CD14-positive monocyte (primary cell): ENCODE measurements around the gene MUS81. TPM values are rescaled to one million over a fixed set of nuclear protein-coding genes. Genes with fewer than 3 reads are reported as not detected.

Source experiments
- DNase-seq, 3 donors: peaks; one replicate each; pipeline ENCODE4 v3.0.0-alpha.2; 2011 to 2022
- H2AFZ ChIP-seq: 2 replicates; pipeline ENCODE4 v1.6.0; 2012; ENCODE audit warnings: mild to moderate bottlenecking, low read depth, low read length, inconsistent platforms; ENCODE audit not compliant: insufficient read depth, poor library complexity, severe bottlenecking
- H3K27ac ChIP-seq, 2 donors: 1 replicate in 1 of 2; 2 replicates in 1 of 2; pipeline ENCODE4 v1.5.1; 2012 to 2013; ENCODE audit warnings: low read length in 2 of 2, control low read depth in 1 of 2, inconsistent platforms in 1 of 2, low read depth in 1 of 2, mild to moderate bottlenecking in 1 of 2
- H3K27me3 ChIP-seq, 2 donors: one replicate each; pipeline versions ENCODE4 v1.6.0 to v1.6.1; 2011 to 2013; ENCODE audit warnings: low read length in 2 of 2; ENCODE audit not compliant: control insufficient read depth in 2 of 2, insufficient read depth in 2 of 2
- H3K36me3 ChIP-seq, 2 donors: replicated peaks in 1 of 2; 1 replicate in 1 of 2; 2 replicates in 1 of 2; pipeline versions ENCODE4 v1.5.1 to v1.6.1; 2012 to 2013; ENCODE audit warnings: low read length in 2 of 2, control low read depth in 1 of 2, inconsistent platforms in 1 of 2, mild to moderate bottlenecking in 1 of 2; ENCODE audit not compliant: insufficient read depth in 2 of 2, control insufficient read depth in 1 of 2
- H3K4me1 ChIP-seq, 2 donors: 1 replicate in 1 of 2; 2 replicates in 1 of 2; pipeline versions ENCODE4 v1.5.1 to v1.6.1; 2012 to 2013; ENCODE audit warnings: low read length in 2 of 2, control low read depth in 1 of 2, inconsistent platforms in 1 of 2, mild to moderate bottlenecking in 1 of 2, moderate library complexity in 1 of 2; ENCODE audit not compliant: insufficient read depth in 2 of 2, control insufficient read depth in 1 of 2
- H3K4me2 ChIP-seq: replicated peaks from 2 replicates; pipeline ENCODE3; 2012; ENCODE audit warnings: low read length, moderate library complexity, mild to moderate bottlenecking; ENCODE audit not compliant: poor library complexity, severe bottlenecking; ENCODE audit errors: extremely low read depth
- H3K4me3 ChIP-seq, 3 experiments: fragments of 200-600 bp in 1 of 3; sonication (generic) in 1 of 3; replicated peaks in 1 of 3; 1 replicate in 2 of 3; 2 replicates in 1 of 3; pipeline ENCODE4 v1.5.1; 2011 to 2013; ENCODE audit warnings: low read length in 3 of 3, mild to moderate bottlenecking in 3 of 3, control low read depth in 2 of 3, low read depth in 2 of 3, inconsistent platforms in 1 of 3, moderate library complexity in 1 of 3
- H3K79me2 ChIP-seq: 2 replicates; pipeline ENCODE4 v1.6.0; 2012; ENCODE audit warnings: mild to moderate bottlenecking, control low read depth, inconsistent platforms, low read length, moderate library complexity; ENCODE audit not compliant: insufficient read depth
- H3K9ac ChIP-seq: 2 replicates; pipeline ENCODE4 v1.6.0; 2017; ENCODE audit warnings: low read length, mild to moderate bottlenecking; ENCODE audit not compliant: insufficient read depth, poor library complexity, severe bottlenecking
- H3K9me3 ChIP-seq, 2 donors: replicated peaks in 1 of 2; 1 replicate in 1 of 2; 2 replicates in 1 of 2; pipeline versions ENCODE4 v1.5.1 to v1.6.1; 2012 to 2013; ENCODE audit warnings: low read length in 2 of 2, control low read depth in 1 of 2; ENCODE audit not compliant: control insufficient read depth in 1 of 2, insufficient read depth in 1 of 2
- H4K20me1 ChIP-seq: 2 replicates; pipeline ENCODE4 v1.6.0; 2012; ENCODE audit warnings: mild to moderate bottlenecking, low read length, control low read depth, moderate library complexity; ENCODE audit not compliant: insufficient read depth
- H3K27ac Mint-ChIP-seq, 7 donors: one replicate each; pipeline ENCODE4 v1.8.0; 2020; ENCODE audit warnings: mild to moderate bottlenecking in 7 of 7, mixed read lengths in 7 of 7, moderate library complexity in 6 of 7, inconsistent platforms in 2 of 7
- H3K27me3 Mint-ChIP-seq, 3 donors: one replicate each; pipeline ENCODE4 v1.8.0; 2021 to 2022; ENCODE audit warnings: low read depth in 3 of 3, mild to moderate bottlenecking in 3 of 3, mixed read lengths in 3 of 3, moderate library complexity in 3 of 3, inconsistent platforms in 1 of 3
- H3K36me3 Mint-ChIP-seq, 2 donors: one replicate each; pipeline ENCODE4 v1.8.0; 2020; ENCODE audit warnings: mixed read lengths in 2 of 2, inconsistent platforms in 1 of 2, mild to moderate bottlenecking in 1 of 2
- H3K4me1 Mint-ChIP-seq: one replicate; pipeline ENCODE4 v1.8.0; 2020; ENCODE audit warnings: mild to moderate bottlenecking, mixed read lengths
- H3K4me3 Mint-ChIP-seq, 2 donors: one replicate each; pipeline ENCODE4 v1.8.0; 2020; ENCODE audit warnings: mild to moderate bottlenecking in 2 of 2, mixed read lengths in 2 of 2, moderate library complexity in 1 of 2
- H3K9me3 Mint-ChIP-seq, 7 donors: one replicate each; pipeline ENCODE4 v1.8.0; 2020 to 2022; ENCODE audit warnings: mixed read lengths in 7 of 7, mild to moderate bottlenecking in 6 of 7, moderate library complexity in 6 of 7, inconsistent platforms in 2 of 7
- WGBS: methylation state at CpG from one replicate; pipeline ENCODE4 v1.1.5; 2013; ENCODE audit warnings: missing lambda C conversion rate; ENCODE audit not compliant: insufficient coverage; 5-methylcytosine and 5-hydroxymethylcytosine counted together
- intact Hi-C, 2 donors: fragments of 100-400 bp; cut with micrococcal nuclease; formaldehyde crosslinking; loops; one replicate each; pipeline versions ENCODE4 v1.15.0 to v1.15.1; 2023
- polyA plus RNA-seq, 3 donors: library from polyadenylated mRNA; depleted of rRNA in 1 of 3; unstranded in 2 of 3; stranded (reverse) in 1 of 3; fragments of 300-500 nt in 2 of 3; fragments of >200 nt in 1 of 3; fragmentation: Illumina TruSeq in 2 of 3; gene quantifications; 1 replicate in 2 of 3; 2 replicates in 1 of 3; pipeline ENCODE4 v1.2.3, GENCODE V29; 2012 to 2021
- TF ChIP-seq, protein P1 (sequence below): fragments of 200-600 bp; IDR thresholded peaks from one replicate; pipeline ENCODE4 v1.8.0; 2022; ENCODE audit warnings: antibody characterized with exemption, mild to moderate bottlenecking

Gene MUS81
- polyA plus RNA-seq, 3 donors: 15.0 to 87.5 (median 16.4) TPM

GRCh38 chr11:65915821-65916251 is 55.6 kb downstream of the MUS81 start:
- H3K79me2 ChIP-seq: peaks cover 36% of the 10 kb centered on the region

More at GRCh38 chr11:65915821-65916251, 55.6 kb downstream of the MUS81 start:
- peak overlapping the region; percentile 24 for H3K9ac ChIP-seq
- peaks cover 10% of the 10 kb centered on the region for H4K20me1 ChIP-seq
- H2AFZ ChIP-seq: no peak overlapping the region
- intact Hi-C loops: loop anchor here in 1 of 2 donors (1.0 kb wide), 1 partner anchor 14 kb away; no protein-coding TSS in a partner anchor
- H3K4me3 ChIP-seq: peak overlapping the region in 1 of 3 experiments; percentile 44
- no peaks in the 10 kb centered on the region for H3K9me3 ChIP-seq
- Mint-ChIP-seq H3K4me3 (peak overlapping the region in 1 of 2 donors; percentile 72), H3K9me3 (no peaks in the 10 kb centered on the region), H3K27ac (peak overlapping the region in 4 of 7 donors; percentile 19 to 84 (median 80)), H3K27me3 (peaks cover 0 to 2% (median 0%) of the 10 kb centered on the region in 3 donors), H3K4me1 (peaks cover 59% of the 10 kb centered on the region), H3K36me3 (peaks cover 6 to 8% of the 10 kb centered on the region in 2 donors)
- 16% methylated on average over 11 of the region's 13 CpGs for WGBS
- peak overlapping the region; percentile 68 for H3K4me2 ChIP-seq
- H3K4me1 ChIP-seq: peaks cover 63 to 69% of the 10 kb centered on the region in 2 donors
- H3K36me3 ChIP-seq: no peaks in the 10 kb centered on the region
- TF ChIP-seq, protein P1, sequence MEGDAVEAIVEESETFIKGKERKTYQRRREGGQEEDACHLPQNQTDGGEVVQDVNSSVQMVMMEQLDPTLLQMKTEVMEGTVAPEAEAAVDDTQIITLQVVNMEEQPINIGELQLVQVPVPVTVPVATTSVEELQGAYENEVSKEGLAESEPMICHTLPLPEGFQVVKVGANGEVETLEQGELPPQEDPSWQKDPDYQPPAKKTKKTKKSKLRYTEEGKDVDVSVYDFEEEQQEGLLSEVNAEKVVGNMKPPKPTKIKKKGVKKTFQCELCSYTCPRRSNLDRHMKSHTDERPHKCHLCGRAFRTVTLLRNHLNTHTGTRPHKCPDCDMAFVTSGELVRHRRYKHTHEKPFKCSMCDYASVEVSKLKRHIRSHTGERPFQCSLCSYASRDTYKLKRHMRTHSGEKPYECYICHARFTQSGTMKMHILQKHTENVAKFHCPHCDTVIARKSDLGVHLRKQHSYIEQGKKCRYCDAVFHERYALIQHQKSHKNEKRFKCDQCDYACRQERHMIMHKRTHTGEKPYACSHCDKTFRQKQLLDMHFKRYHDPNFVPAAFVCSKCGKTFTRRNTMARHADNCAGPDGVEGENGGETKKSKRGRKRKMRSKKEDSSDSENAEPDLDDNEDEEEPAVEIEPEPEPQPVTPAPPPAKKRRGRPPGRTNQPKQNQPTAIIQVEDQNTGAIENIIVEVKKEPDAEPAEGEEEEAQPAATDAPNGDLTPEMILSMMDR: no peak
- peak overlapping the region; percentile 48 to 85 for H3K27ac ChIP-seq
- no peaks in the 10 kb centered on the region for H3K27me3 ChIP-seq
- peak; percentile 86 to 96 (median 92) for DNase-seq

Other genes starting within 250 kb of the MUS81 start
- 100 to 1,000 TPM in 1 of 3 donors, 10 to 100 TPM in 2; 20.8 to 116 (median 32.0) TPM for gene MAP3K11, start 246.2 kb upstream of the MUS81 start, polyA plus RNA-seq
- gene PCNX3, start 244.7 kb upstream of the MUS81 start, polyA plus RNA-seq: 10 to 100 TPM in 1 of 3 donors, 1 to 10 TPM in 1, under 1 TPM in 1; 0.58 to 36.4 (median 1.7) TPM
- gene SIPA1, start 222.3 kb upstream of the MUS81 start, polyA plus RNA-seq: 100 to 1,000 TPM in 1 of 3 donors, 10 to 100 TPM in 2; 83.4 to 110 (median 86.5) TPM
- 10 to 100 TPM; 21.3 to 67.9 (median 30.9) TPM for gene RELA, start 197.5 kb upstream of the MUS81 start, polyA plus RNA-seq
- gene KAT5, start 148.2 kb upstream of the MUS81 start, polyA plus RNA-seq: 10 to 100 TPM; 32.5 to 48.7 (median 33.1) TPM
- 100 to 1,000 TPM in 1 of 3 donors, 10 to 100 TPM in 2; 33.3 to 131 (median 95.2) TPM for gene RNASEH2C, start 139.6 kb upstream of the MUS81 start, polyA plus RNA-seq
- 10 to 100 TPM; 33.7 to 46.4 (median 35.1) TPM for gene AP5B1, start 79.5 kb upstream of the MUS81 start, polyA plus RNA-seq
- gene OVOL1, start 73.4 kb upstream of the MUS81 start, polyA plus RNA-seq: under 1 TPM in 1 of 3 donors, not detected in 2; 0.08 TPM
- under 1 TPM; 0.07 to 0.40 (median 0.12) TPM for gene SNX32, start 26.5 kb upstream of the MUS81 start, polyA plus RNA-seq
- 1,000 to 10,000 TPM; 1,281 to 2,233 (median 1,889) TPM for gene CFL1, start 2.3 kb upstream of the MUS81 start, polyA plus RNA-seq
- 10 to 100 TPM in 1 of 3 donors, under 1 TPM in 1, not detected in 1; 0.44 to 14.7 TPM for gene EFEMP2, start 12.4 kb downstream of the MUS81 start, polyA plus RNA-seq
- gene CTSW, start 19.4 kb downstream of the MUS81 start, polyA plus RNA-seq: 1 to 10 TPM in 1 of 3 donors, under 1 TPM in 2; 0.71 to 1.3 (median 0.78) TPM
- 100 to 1,000 TPM in 2 of 3 donors, 10 to 100 TPM in 1; 79.1 to 109 (median 101) TPM for gene FIBP, start 28.0 kb downstream of the MUS81 start, polyA plus RNA-seq
- 10 to 100 TPM; 20.8 to 35.2 (median 24.4) TPM for gene CCDC85B, start 30.2 kb downstream of the MUS81 start, polyA plus RNA-seq
- gene FOSL1, start 40.0 kb downstream of the MUS81 start, polyA plus RNA-seq: 10 to 100 TPM in 1 of 3 donors, 1 to 10 TPM in 2; 2.5 to 28.2 (median 2.5) TPM
- gene C11orf68, start 58.6 kb downstream of the MUS81 start, polyA plus RNA-seq: 10 to 100 TPM; 21.8 to 31.5 (median 22.8) TPM
- 10 to 100 TPM; 68.3 to 97.2 (median 72.1) TPM for gene DRAP1, start 59.0 kb downstream of the MUS81 start, polyA plus RNA-seq
- under 1 TPM in 2 of 3 donors, not detected in 1; 0.67 to 0.71 TPM for gene TSGA10IP, start 85.0 kb downstream of the MUS81 start, polyA plus RNA-seq
- gene SART1, start 101.3 kb downstream of the MUS81 start, polyA plus RNA-seq: 10 to 100 TPM in 2 of 3 donors, 1 to 10 TPM in 1; 8.9 to 52.8 (median 16.1) TPM
- gene EIF1AD, start 141.7 kb downstream of the MUS81 start, polyA plus RNA-seq: 10 to 100 TPM; 16.4 to 23.1 (median 18.2) TPM
- 100 to 1,000 TPM in 2 of 3 donors, 10 to 100 TPM in 1; 79.9 to 175 (median 142) TPM for gene BANF1, start 142.1 kb downstream of the MUS81 start, polyA plus RNA-seq
- gene CST6, start 151.6 kb downstream of the MUS81 start, polyA plus RNA-seq: under 1 TPM in 1 of 3 donors, not detected in 2; 0.41 TPM
- 10 to 100 TPM; 15.4 to 24.1 (median 22.0) TPM for gene CATSPER1, start 166.0 kb downstream of the MUS81 start, polyA plus RNA-seq
- not detected for gene GAL3ST3, start 188.7 kb downstream of the MUS81 start, polyA plus RNA-seq
- gene SF3B2, start 191.9 kb downstream of the MUS81 start, polyA plus RNA-seq: 100 to 1,000 TPM in 1 of 3 donors, 10 to 100 TPM in 2; 32.1 to 107 (median 52.6) TPM
- 10 to 100 TPM in 2 of 3 donors, 1 to 10 TPM in 1; 8.1 to 36.8 (median 12.4) TPM for gene PACS1, start 209.8 kb downstream of the MUS81 start, polyA plus RNA-seq